ENCODE measurements around the gene CEP350. TPM values are rescaled to one million over a fixed set of nuclear protein-coding genes. Genes with fewer than 3 reads are reported as not detected.

CEP350 gene
- total and polyA plus RNA-seq, 2 of the 13 experiments (the other 11 are each of a cell fraction or from before 2014, with no cell fraction given): 7.6 to 35.9 TPM

DNA sequence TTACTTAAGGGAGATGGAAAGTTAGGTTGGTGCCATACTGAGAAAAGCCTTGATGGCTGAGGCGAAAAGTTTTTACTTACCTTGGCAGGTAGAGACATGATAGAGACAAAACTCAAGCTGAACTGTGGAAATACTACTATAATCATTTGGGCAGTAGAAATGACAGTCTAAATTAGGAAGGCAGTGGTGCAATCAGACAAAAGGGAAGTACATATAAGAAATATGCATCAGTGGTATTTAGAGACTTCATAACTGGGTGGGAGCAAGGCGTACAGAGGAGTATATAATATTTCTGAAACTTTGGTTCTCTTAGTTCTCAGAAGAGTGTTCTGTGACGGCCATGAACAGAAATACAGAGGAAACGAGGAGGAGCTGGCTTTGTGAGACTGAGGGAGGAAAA is 2.4 kb upstream of the CEP350 start (continued):
- TF ChIP-seq, protein P1, sequence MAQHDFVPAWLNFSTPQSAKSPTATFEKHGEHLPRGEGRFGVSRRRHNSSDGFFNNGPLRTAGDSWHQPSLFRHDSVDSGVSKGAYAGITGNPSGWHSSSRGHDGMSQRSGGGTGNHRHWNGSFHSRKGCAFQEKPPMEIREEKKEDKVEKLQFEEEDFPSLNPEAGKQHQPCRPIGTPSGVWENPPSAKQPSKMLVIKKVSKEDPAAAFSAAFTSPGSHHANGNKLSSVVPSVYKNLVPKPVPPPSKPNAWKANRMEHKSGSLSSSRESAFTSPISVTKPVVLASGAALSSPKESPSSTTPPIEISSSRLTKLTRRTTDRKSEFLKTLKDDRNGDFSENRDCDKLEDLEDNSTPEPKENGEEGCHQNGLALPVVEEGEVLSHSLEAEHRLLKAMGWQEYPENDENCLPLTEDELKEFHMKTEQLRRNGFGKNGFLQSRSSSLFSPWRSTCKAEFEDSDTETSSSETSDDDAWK (CRISPR knock-in tag; IDR thresholded peaks at IDR 0.05): no peak
- no peak for TF ChIP-seq ATF1 (CRISPR knock-in tag; IDR thresholded peaks at IDR 0.05)

DNA sequence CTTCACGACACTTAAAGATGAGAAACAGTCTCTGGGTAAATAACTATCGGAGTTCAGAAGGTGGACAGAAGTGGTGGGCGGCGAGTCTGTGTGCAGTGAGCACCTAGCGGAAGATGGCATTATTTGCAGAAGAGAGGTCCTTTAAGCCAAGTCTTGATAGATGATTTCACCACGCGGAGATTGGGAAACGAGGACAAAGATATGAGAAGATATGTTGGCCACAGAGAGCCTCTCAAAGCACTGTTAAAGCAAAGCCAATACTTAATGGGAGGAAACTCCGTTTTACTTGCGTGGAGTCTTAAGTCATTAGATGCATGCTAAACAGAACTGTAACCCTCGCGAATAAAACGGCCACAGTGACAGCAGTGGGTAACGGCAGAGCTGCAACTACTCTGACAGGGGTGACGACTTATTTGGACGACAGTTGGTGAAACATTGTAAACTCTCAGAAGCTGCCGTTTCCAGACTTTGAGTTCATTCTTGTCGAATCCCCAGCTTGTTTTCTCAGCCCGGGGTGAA is 577 bp upstream of the CEP350 start:
- FAIRE-seq: no peak
- peak overlapping the region; percentile 93 for H3K9ac ChIP-seq (ENCODE audit: insufficient read depth, low read depth, low read length)
- intact Hi-C loops (cut with micrococcal nuclease; ENCODE audit: unreplicated experiment) (loop anchor here (1.0 to 10.0 kb wide), 4 partner anchors 71 to 201 kb away; partner anchors contain the start of genes QSOX1 and TOR1AIP1), in situ Hi-C loops (cut with HindIII; ENCODE audit: extremely low pct_ligation_motif_present, low pct_unique_long_range_greater_than_20kb) (no loop called here)
- H3K4me1 ChIP-seq (ENCODE audit: insufficient read depth, low read length): peaks cover 20% of the 10 kb centered on the region
- TSS peak; percentile 96 for BruUV-seq (replicated peaks)
- under 1% methylated on average over 19 of the region's 19 CpGs for WGBS (ENCODE audit: low lambda C conversion rate)
- H3K9me3 ChIP-seq (ENCODE audit: low read length): no peaks in the 10 kb centered on the region
- peaks cover 17% of the 10 kb centered on the region; the same call in 1 of the 2 replicates for H4K20me1 ChIP-seq (ENCODE audit: insufficient read depth, low read length)
- H3K27ac ChIP-seq (ENCODE audit: extremely low read length, insufficient read depth, low read length): peak overlapping the region; percentile 86
- peak overlapping the region; percentile 82 for H3K4me2 ChIP-seq (ENCODE audit: low read depth, low read length)
- H3K79me2 ChIP-seq (ENCODE audit: insufficient read depth, low read length): peaks cover 44% of the 10 kb centered on the region
- POLR2A ChIA-PET: interaction anchor here (0.6 to 2.5 kb wide), 4 partner anchors 12 to 86 kb away, joined by 3 to 23 read pairs (median 3); partner anchors contain the start of gene TOR1AIP1
- H3K36me3 ChIP-seq (replicated peaks in 1 of 2; ENCODE audit: control insufficient read depth in 1 of 2, insufficient read depth in 2 of 2, low read length in 2 of 2): no peaks in the 10 kb centered on the region
- peak overlapping the region; percentile 99 for H2AFZ ChIP-seq (ENCODE audit: low read length)
- CTCF ChIA-PET (ENCODE audit: low intra/inter-chr PET ratio, low total read pairs): no interaction called here
- peak; percentile 21 for ATAC-seq
- DNase-seq (ENCODE audit: low spot score): peak; percentile 49
- peak overlapping the region; percentile 96 to 99 (median 98) for H3K4me3 ChIP-seq (replicated peaks in 1 of 3; ENCODE audit: insufficient read depth in 1 of 3, low read depth in 2 of 3, low read length in 3 of 3)
- no peaks in the 10 kb centered on the region; a peak in 1 of 5 replicates for H3K27me3 ChIP-seq (ENCODE audit: control insufficient read depth in 1 of 2, insufficient read depth in 2 of 2, low read length in 2 of 2)
- TF ChIP-seq ZNF383 (CRISPR knock-in tag; IDR thresholded peaks at IDR 0.05; ENCODE audit: borderline replicate concordance) (0 out of 2 replicates have a peak, but pooled peaks have one; percentile 24), ZNF878 (CRISPR knock-in tag; IDR thresholded peaks at IDR 0.05) (0 out of 2 replicates have a peak, but pooled peaks have one; percentile 44), ZNF678 (CRISPR knock-in tag; IDR thresholded peaks at IDR 0.05) (0 out of 2 replicates have a peak, but pooled peaks have one; percentile 17), ARID2 (CRISPR knock-in tag; IDR thresholded peaks at IDR 0.05; ENCODE audit: borderline replicate concordance) (no peak; the same call in 1 of the 2 replicates), ATF1 (CRISPR knock-in tag; IDR thresholded peaks at IDR 0.05) (peak; percentile 73), XRCC5 (optimal IDR thresholded peaks at IDR 0.05; ENCODE audit: low read length) (peak; percentile 2), PRMT3 (CRISPR knock-in tag; IDR thresholded peaks at IDR 0.05; ENCODE audit: borderline replicate concordance, low read depth) (no peak), ZFAT (CRISPR knock-in tag; conservative IDR thresholded peaks at IDR 0.05) (peak; percentile 94; the same call in 1 of the 2 replicates), HES4 (CRISPR knock-in tag; IDR thresholded peaks at IDR 0.05; ENCODE audit: borderline replicate concordance) (0 out of 2 replicates have a peak, but pooled peaks have one; percentile 7), ZNF605 (CRISPR knock-in tag; IDR thresholded peaks at IDR 0.05) (peak; percentile 57; the same call in 1 of the 2 replicates), ZNF230 (CRISPR knock-in tag; IDR thresholded peaks at IDR 0.05) (peak; percentile 12; the same call in 1 of the 2 replicates)
- TF ChIP-seq, protein P2, sequence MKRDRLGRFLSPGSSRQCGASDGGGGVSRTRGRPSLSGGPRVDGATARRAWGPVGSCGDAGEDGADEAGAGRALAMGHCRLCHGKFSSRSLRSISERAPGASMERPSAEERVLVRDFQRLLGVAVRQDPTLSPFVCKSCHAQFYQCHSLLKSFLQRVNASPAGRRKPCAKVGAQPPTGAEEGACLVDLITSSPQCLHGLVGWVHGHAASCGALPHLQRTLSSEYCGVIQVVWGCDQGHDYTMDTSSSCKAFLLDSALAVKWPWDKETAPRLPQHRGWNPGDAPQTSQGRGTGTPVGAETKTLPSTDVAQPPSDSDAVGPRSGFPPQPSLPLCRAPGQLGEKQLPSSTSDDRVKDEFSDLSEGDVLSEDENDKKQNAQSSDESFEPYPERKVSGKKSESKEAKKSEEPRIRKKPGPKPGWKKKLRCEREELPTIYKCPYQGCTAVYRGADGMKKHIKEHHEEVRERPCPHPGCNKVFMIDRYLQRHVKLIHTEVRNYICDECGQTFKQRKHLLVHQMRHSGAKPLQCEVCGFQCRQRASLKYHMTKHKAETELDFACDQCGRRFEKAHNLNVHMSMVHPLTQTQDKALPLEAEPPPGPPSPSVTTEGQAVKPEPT (CRISPR knock-in tag; IDR thresholded peaks at IDR 0.05; ENCODE audit: low read depth): no peak
- TF ChIP-seq, protein P3, sequence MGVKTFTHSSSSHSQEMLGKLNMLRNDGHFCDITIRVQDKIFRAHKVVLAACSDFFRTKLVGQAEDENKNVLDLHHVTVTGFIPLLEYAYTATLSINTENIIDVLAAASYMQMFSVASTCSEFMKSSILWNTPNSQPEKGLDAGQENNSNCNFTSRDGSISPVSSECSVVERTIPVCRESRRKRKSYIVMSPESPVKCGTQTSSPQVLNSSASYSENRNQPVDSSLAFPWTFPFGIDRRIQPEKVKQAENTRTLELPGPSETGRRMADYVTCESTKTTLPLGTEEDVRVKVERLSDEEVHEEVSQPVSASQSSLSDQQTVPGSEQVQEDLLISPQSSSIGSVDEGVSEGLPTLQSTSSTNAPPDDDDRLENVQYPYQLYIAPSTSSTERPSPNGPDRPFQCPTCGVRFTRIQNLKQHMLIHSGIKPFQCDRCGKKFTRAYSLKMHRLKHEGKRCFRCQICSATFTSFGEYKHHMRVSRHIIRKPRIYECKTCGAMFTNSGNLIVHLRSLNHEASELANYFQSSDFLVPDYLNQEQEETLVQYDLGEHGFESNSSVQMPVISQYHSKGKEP (CRISPR knock-in tag; IDR thresholded peaks at IDR 0.05): no peak
- TF ChIP-seq, protein P4, sequence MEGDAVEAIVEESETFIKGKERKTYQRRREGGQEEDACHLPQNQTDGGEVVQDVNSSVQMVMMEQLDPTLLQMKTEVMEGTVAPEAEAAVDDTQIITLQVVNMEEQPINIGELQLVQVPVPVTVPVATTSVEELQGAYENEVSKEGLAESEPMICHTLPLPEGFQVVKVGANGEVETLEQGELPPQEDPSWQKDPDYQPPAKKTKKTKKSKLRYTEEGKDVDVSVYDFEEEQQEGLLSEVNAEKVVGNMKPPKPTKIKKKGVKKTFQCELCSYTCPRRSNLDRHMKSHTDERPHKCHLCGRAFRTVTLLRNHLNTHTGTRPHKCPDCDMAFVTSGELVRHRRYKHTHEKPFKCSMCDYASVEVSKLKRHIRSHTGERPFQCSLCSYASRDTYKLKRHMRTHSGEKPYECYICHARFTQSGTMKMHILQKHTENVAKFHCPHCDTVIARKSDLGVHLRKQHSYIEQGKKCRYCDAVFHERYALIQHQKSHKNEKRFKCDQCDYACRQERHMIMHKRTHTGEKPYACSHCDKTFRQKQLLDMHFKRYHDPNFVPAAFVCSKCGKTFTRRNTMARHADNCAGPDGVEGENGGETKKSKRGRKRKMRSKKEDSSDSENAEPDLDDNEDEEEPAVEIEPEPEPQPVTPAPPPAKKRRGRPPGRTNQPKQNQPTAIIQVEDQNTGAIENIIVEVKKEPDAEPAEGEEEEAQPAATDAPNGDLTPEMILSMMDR (CRISPR knock-in tag; IDR thresholded peaks at IDR 0.05): peak; percentile 2; the same call in 1 of the 2 replicates
